Stimulated activated CD8-positive, alpha-beta memory T cell treated with anti-CD3 and anti-CD28 coated beads, Interleukin-4, amount 100 ng/mL, for 48 hours (primary cell): ENCODE data around the gene GNRH2.
"Not testable (repeated sequence)": the region's sequence is repeated elsewhere in the genome, so short reads cannot be mapped to it uniquely, and the experiment has no call there.

Experiments used
- DNase-seq: peaks from one replicate; pipeline ENCODE4 v3.0.0-alpha.2; 2020

Gene GNRH2

GRCh38 chr20:3075315-3075714 is 31.9 kb downstream of the GNRH2 start:
- DNase-seq = not testable (repeated sequence)

- no peak for DNase-seq
These were observed 34.3 kb downstream of the GNRH2 start for GRCh38 chr20:3077618-3078134.

- DNase-seq = no peak
These were observed 37.5 kb downstream of the GNRH2 start for GRCh38 chr20:3080939-3081388.

- DNase-seq = no peak
These were observed 38.2 kb downstream of the GNRH2 start for GRCh38 chr20:3081641-3082040.

- no peak for DNase-seq
These were observed 39.0 kb downstream of the GNRH2 start for GRCh38 chr20:3082306-3082951.

- no peak for DNase-seq
These were observed 39.8 kb downstream of the GNRH2 start for GRCh38 chr20:3082955-3083952.

GRCh38 chr20:3084283-3084985 is 41.0 kb downstream of the GNRH2 start, which contains the start of gene AVP:
TSS of gene AVP (minus strand) at chr20:3084724. CDS start at chr20:3084674, 50 bp downstream.
- no peak for DNase-seq

GRCh38 chr20:3084986-3085360 is 41.6 kb downstream of the GNRH2 start:
- DNase-seq = no peak

GRCh38 chr20:3085571-3086072 is 42.2 kb downstream of the GNRH2 start:
- no peak for DNase-seq

GRCh38 chr20:3088031-3088430 is 44.6 kb downstream of the GNRH2 start:
- DNase-seq = no peak

- DNase-seq = no peak
These were observed 47.1 kb downstream of the GNRH2 start for GRCh38 chr20:3090565-3090964.

- DNase-seq = peak; percentile 58
These were observed 49.4 kb downstream of the GNRH2 start for GRCh38 chr20:3092611-3093379.

- no peak for DNase-seq
These were observed 50.5 kb downstream of the GNRH2 start for GRCh38 chr20:3093861-3094361.

- DNase-seq = no peak
These were observed 51.6 kb downstream of the GNRH2 start for GRCh38 chr20:3094848-3095629.
